HEK293T (cell line): ENCODE measurements around the gene CEP83.

ENCODE experiments used
- ARNT ChIP-seq: fragments of 450-650 bp; IDR thresholded peaks from 2 replicates; pipeline ENCODE4 v1.6.1; 2017; ENCODE audit warnings: mild to moderate bottlenecking
- BHLHE40 ChIP-seq: fragments of 450-650 bp; IDR thresholded peaks from 2 replicates; pipeline ENCODE4 v1.6.1; 2016; ENCODE audit warnings: mild to moderate bottlenecking, moderate library complexity, borderline replicate concordance
- CTBP1 ChIP-seq: fragments of 450-650 bp; IDR thresholded peaks from 2 replicates; pipeline ENCODE4 v1.6.1; 2016; ENCODE audit warnings: borderline replicate concordance
- FOXA1 ChIP-seq: fragments of 450-650 bp; IDR thresholded peaks from 2 replicates; pipeline ENCODE4 v1.6.1; 2016; ENCODE audit warnings: mild to moderate bottlenecking
- FOXK2 ChIP-seq: fragments of 450-650 bp; IDR thresholded peaks from 2 replicates; pipeline ENCODE4 v1.6.1; 2016; ENCODE audit warnings: mild to moderate bottlenecking
- HDGF ChIP-seq: fragments of 450-650 bp; IDR thresholded peaks from 2 replicates; pipeline ENCODE4 v1.6.1; 2017; ENCODE audit warnings: antibody characterized with exemption, borderline replicate concordance
- LEF1 ChIP-seq: fragments of 450-650 bp; IDR thresholded peaks from 2 replicates; pipeline ENCODE4 v1.6.1; 2017; ENCODE audit warnings: mild to moderate bottlenecking, borderline replicate concordance
- PKNOX1 ChIP-seq: fragments of 450-650 bp; IDR thresholded peaks from 2 replicates; pipeline ENCODE4 v1.6.1; 2016
- SP1 ChIP-seq: fragments of 450-650 bp; IDR thresholded peaks from 2 replicates; pipeline ENCODE4 v1.6.1; 2017
- SUZ12 ChIP-seq: fragments of 450-650 bp; IDR thresholded peaks from 2 replicates; pipeline ENCODE4 v1.6.1; 2016; ENCODE audit warnings: mild to moderate bottlenecking
- TARDBP ChIP-seq: fragments of 450-650 bp; IDR thresholded peaks from 2 replicates; pipeline ENCODE4 v1.6.1; 2016
- ZNF384 ChIP-seq: fragments of 450-650 bp; IDR thresholded peaks from 2 replicates; pipeline ENCODE4 v1.6.1; 2016

DNA sequence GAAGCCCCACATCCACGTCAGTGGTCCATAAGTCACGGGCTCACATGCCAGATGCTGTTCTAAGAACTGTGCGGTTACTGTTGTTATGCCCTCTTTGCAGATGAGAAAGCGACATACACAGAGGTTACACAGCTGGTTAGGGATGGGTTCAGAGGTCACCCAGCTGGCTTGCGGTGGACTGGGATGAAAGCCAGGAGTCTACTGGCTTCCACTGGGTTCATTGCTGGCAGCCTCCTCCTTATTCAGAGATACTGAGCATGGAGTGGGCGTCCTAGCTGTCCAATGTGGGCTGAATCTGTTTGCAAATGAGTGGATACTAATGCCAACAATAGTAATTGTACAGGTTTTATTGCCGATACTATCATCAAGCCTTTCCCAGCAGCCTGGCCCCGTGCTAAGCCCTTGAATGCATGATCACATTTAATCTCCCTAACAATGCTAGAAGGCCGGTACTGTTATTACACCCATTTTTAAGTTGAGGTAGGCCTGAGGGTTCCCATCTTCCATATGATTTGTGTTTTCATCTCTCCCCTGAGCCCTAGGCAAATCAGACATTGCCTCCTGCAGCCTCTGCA lies 182.2 kb downstream of the CEP83 start:
- TF ChIP-seq FOXA1 = no peak
- no peak for TF ChIP-seq SP1
- TF ChIP-seq BHLHE40 = no peak
- TF ChIP-seq FOXK2 = no peak
- TF ChIP-seq SUZ12 = no peak
- no peak for TF ChIP-seq HDGF
- no peak for TF ChIP-seq ZNF384
- no peak for TF ChIP-seq LEF1
- no peak for TF ChIP-seq ARNT
- no peak for TF ChIP-seq TARDBP
- no peak for TF ChIP-seq CTBP1
- TF ChIP-seq PKNOX1 = no peak
